Activated naive CD8-positive, alpha-beta T cell (primary cell): ENCODE measurements around the gene NRXN3.

Source experiments
- H3K27ac Mint-ChIP-seq: one replicate; pipeline ENCODE4 v1.8.0; 2021; ENCODE audit warnings: mixed read lengths
- H3K27me3 Mint-ChIP-seq: one replicate; pipeline ENCODE4 v1.8.0; 2021; ENCODE audit warnings: mixed read lengths
- H3K36me3 Mint-ChIP-seq: one replicate; pipeline ENCODE4 v1.8.0; 2021; ENCODE audit warnings: mixed read lengths
- H3K4me1 Mint-ChIP-seq: one replicate; pipeline ENCODE4 v1.8.0; 2021; ENCODE audit warnings: low read depth, mixed read lengths
- H3K4me3 Mint-ChIP-seq: one replicate; pipeline ENCODE4 v1.8.0; 2021; ENCODE audit warnings: mild to moderate bottlenecking, mixed read lengths
- H3K9me3 Mint-ChIP-seq: one replicate; pipeline ENCODE4 v1.8.0; 2021; ENCODE audit warnings: low read depth, mixed read lengths

The NRXN3 gene

GRCh38 chr14:79417961-79418360 is 1247.8 kb downstream of the NRXN3 start:
- Mint-ChIP-seq H3K27ac (no peak overlapping the region), H3K27me3 (no peaks in the 10 kb centered on the region), H3K9me3 (peaks cover 14% of the 10 kb centered on the region), H3K4me1 (no peaks in the 10 kb centered on the region), H3K36me3 (no peaks in the 10 kb centered on the region), H3K4me3 (no peak overlapping the region)

DNA sequence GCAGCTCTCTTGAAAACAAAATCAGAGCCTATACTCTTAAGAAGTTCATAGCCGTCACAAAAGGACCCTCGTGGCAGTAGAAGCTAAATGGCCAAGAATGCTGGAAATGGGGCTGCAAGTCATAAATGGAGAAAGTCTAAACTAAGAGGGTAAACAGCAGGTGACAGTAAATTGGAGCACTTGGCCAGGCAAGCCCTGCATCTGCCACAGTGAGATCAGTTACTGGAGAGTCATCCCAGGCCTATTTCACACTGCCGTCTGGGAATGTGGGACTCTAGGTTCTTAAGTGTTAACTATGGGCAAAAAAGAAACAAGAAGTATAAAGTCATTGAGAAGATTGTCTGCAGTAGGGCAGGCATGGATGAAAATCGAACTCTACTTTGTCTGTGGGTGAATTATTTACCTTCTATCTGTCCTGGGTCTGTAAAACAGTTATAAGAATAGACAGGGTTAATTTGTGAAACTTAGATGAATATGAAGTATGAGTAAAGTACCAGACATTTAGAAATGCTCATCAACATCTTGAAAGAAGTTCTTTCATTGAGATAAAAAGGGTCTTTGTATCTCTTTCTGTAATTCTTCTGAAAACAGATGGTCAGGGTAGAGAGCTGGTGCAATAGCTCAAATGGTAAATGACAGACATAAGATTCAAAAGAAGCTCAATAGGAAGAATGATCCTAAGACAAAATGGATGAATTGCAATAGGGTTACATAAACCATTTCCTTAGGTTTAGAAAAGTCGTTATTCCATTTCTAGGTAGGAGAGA is 1248.7 kb downstream of the NRXN3 start:
- H3K36me3 Mint-ChIP-seq: no peaks in the 10 kb centered on the region
- H3K27ac Mint-ChIP-seq: no peak overlapping the region
- no peaks in the 10 kb centered on the region for H3K4me1 Mint-ChIP-seq
- H3K4me3 Mint-ChIP-seq: no peak overlapping the region
- H3K27me3 Mint-ChIP-seq: no peaks in the 10 kb centered on the region
- H3K9me3 Mint-ChIP-seq: peaks cover 14% of the 10 kb centered on the region

DNA sequence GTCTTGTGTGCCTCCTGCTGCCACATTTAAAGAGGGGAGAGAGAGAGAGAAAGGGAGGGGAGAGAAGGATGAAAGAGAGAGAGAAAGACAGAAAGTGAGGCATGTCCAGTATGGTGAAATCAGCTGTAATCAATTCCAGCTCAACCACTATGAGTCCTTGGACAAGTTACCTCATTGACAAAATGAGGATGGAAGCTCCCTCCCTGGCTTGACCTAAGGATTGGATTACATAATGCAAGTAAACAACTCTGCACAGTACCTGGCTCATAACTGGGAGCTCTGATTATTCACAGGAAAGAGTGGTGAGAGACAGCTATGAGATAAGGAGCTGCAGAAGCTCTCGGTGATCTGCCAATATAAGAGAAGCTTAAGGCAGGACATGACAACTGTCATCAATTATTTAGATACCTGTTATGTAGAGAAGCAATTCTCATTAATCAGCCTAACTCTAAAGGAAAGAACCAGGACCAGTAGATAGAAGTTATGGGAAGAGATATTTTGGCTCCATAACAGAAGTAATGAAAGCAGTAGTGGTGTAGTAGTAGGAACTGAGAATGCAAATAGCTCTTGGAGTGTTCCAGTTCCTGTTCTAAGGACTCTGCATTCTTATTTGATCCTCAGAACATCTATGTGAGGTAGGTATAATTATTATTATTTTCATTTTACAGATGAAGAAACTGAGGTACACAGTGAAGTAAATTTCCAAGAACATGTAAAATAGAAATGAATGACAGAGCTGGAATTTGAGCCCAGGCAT is 1249.6 kb downstream of the NRXN3 start:
- Mint-ChIP-seq H3K9me3 (peaks cover 17% of the 10 kb centered on the region), H3K27me3 (no peaks in the 10 kb centered on the region), H3K4me1 (no peaks in the 10 kb centered on the region), H3K36me3 (no peaks in the 10 kb centered on the region), H3K4me3 (no peak overlapping the region), H3K27ac (no peak overlapping the region)

GRCh38 chr14:79420725-79421124 is 1250.6 kb downstream of the NRXN3 start:
- Mint-ChIP-seq H3K27ac (no peak overlapping the region), H3K4me1 (no peaks in the 10 kb centered on the region), H3K36me3 (no peaks in the 10 kb centered on the region), H3K9me3 (peaks cover 17% of the 10 kb centered on the region), H3K27me3 (no peaks in the 10 kb centered on the region), H3K4me3 (no peak overlapping the region)

- no peaks in the 10 kb centered on the region for H3K27me3 Mint-ChIP-seq
- H3K4me1 Mint-ChIP-seq: no peaks in the 10 kb centered on the region
- H3K36me3 Mint-ChIP-seq: no peaks in the 10 kb centered on the region
- H3K9me3 Mint-ChIP-seq: peaks cover 14% of the 10 kb centered on the region
- H3K27ac Mint-ChIP-seq: no peak overlapping the region
- H3K4me3 Mint-ChIP-seq: no peak overlapping the region
These were observed 1251.6 kb downstream of the NRXN3 start for GRCh38 chr14:79421811-79422210.

- peaks cover 6% of the 10 kb centered on the region for H3K9me3 Mint-ChIP-seq
- H3K4me1 Mint-ChIP-seq: no peaks in the 10 kb centered on the region
- H3K36me3 Mint-ChIP-seq: no peaks in the 10 kb centered on the region
- H3K4me3 Mint-ChIP-seq: no peak overlapping the region
- no peaks in the 10 kb centered on the region for H3K27me3 Mint-ChIP-seq
- H3K27ac Mint-ChIP-seq: no peak overlapping the region
These were observed 1254.3 kb downstream of the NRXN3 start for GRCh38 chr14:79424462-79424861.

- no peaks in the 10 kb centered on the region for H3K27me3 Mint-ChIP-seq
- H3K9me3 Mint-ChIP-seq: peaks cover 6% of the 10 kb centered on the region
- H3K4me3 Mint-ChIP-seq: no peak overlapping the region
- no peaks in the 10 kb centered on the region for H3K4me1 Mint-ChIP-seq
- no peak overlapping the region for H3K27ac Mint-ChIP-seq
- H3K36me3 Mint-ChIP-seq: no peaks in the 10 kb centered on the region
These were observed 1256.1 kb downstream of the NRXN3 start for GRCh38 chr14:79426103-79426755.

DNA sequence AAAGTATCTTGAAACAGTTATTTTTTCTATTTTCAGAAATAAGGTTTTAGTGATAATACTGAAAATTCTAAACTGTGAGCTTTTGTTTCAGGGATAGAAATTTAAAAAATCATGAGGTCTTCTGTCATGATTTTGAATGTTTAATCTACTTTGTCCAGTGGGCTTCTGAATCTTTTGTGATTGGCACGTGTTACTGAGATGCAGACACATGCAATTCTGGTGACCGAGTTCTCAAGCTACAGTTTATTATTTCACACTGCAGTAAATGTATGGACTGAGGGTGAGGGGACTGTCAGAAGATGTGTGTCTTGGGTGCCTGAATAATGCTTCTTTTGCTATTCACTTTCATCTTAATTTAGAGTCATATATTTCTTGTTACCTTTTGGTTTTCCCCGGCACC is 1262.5 kb downstream of the NRXN3 start:
- no peaks in the 10 kb centered on the region for H3K9me3 Mint-ChIP-seq
- H3K4me3 Mint-ChIP-seq: no peak overlapping the region
- H3K27ac Mint-ChIP-seq: no peak overlapping the region
- no peaks in the 10 kb centered on the region for H3K4me1 Mint-ChIP-seq
- H3K36me3 Mint-ChIP-seq: no peaks in the 10 kb centered on the region
- no peaks in the 10 kb centered on the region for H3K27me3 Mint-ChIP-seq

GRCh38 chr14:79436335-79436734 is 1266.2 kb downstream of the NRXN3 start:
- no peaks in the 10 kb centered on the region for H3K9me3 Mint-ChIP-seq
- no peak overlapping the region for H3K27ac Mint-ChIP-seq
- no peak overlapping the region for H3K4me3 Mint-ChIP-seq
- H3K36me3 Mint-ChIP-seq: no peaks in the 10 kb centered on the region
- no peaks in the 10 kb centered on the region for H3K27me3 Mint-ChIP-seq
- no peaks in the 10 kb centered on the region for H3K4me1 Mint-ChIP-seq

DNA sequence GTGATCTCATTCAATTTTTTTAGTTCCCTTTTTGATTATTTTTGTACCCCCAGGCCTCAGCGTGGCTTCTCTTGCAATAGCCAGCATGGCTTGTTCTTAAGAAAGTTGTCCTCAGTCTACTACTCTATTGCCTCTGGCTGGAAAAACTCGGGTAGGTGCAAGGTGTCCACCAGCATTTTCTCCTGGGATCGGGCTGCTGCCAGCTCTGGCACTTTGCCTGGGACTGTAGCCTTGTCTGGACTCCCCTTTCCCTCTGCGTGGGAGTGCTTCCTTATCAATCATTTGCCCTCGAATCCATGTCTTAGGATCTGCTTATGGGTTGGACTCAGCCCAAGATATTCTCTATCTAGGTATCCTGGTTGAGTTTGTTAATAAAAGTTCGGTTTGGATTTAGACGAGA is 1267.8 kb downstream of the NRXN3 start:
- Mint-ChIP-seq H3K4me3 (no peak overlapping the region), H3K4me1 (no peaks in the 10 kb centered on the region), H3K27me3 (no peaks in the 10 kb centered on the region), H3K36me3 (no peaks in the 10 kb centered on the region), H3K9me3 (peaks cover 3% of the 10 kb centered on the region), H3K27ac (no peak overlapping the region)

- Mint-ChIP-seq H3K4me3 (no peak overlapping the region), H3K9me3 (peaks cover 6% of the 10 kb centered on the region), H3K4me1 (no peaks in the 10 kb centered on the region), H3K36me3 (no peaks in the 10 kb centered on the region), H3K27ac (no peak overlapping the region), H3K27me3 (no peaks in the 10 kb centered on the region)
These were observed 1268.6 kb downstream of the NRXN3 start for GRCh38 chr14:79438696-79439342.

GRCh38 chr14:79442786-79443185 is 1272.6 kb downstream of the NRXN3 start:
- H3K27ac Mint-ChIP-seq: no peak overlapping the region
- no peak overlapping the region for H3K4me3 Mint-ChIP-seq
- H3K36me3 Mint-ChIP-seq: no peaks in the 10 kb centered on the region
- no peaks in the 10 kb centered on the region for H3K27me3 Mint-ChIP-seq
- peaks cover 9% of the 10 kb centered on the region for H3K9me3 Mint-ChIP-seq
- H3K4me1 Mint-ChIP-seq: no peaks in the 10 kb centered on the region

DNA sequence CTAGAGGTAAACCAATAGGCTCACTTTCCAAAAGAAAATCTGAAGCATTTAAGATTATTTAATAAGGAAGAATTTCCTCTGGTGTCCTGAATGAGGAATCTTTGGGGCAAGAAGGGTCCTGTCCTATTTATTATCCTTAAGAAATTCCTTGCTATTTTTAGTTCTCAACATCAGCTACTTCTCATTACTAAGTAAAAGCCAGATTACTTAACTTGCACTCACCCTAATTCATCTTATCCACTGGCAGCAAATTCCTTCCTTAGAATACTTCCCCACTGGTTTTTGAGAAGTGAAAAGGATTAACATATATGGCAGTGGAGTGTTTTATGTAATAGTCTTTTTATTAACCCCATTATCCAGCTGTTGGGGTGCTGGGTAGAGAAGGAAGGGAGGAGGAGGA is 1273.4 kb downstream of the NRXN3 start:
- H3K27me3 Mint-ChIP-seq: no peaks in the 10 kb centered on the region
- peaks cover 14% of the 10 kb centered on the region for H3K9me3 Mint-ChIP-seq
- H3K27ac Mint-ChIP-seq: no peak overlapping the region
- H3K4me1 Mint-ChIP-seq: no peaks in the 10 kb centered on the region
- H3K36me3 Mint-ChIP-seq: no peaks in the 10 kb centered on the region
- H3K4me3 Mint-ChIP-seq: no peak overlapping the region

GRCh38 chr14:79448960-79449359 is 1278.8 kb downstream of the NRXN3 start:
- Mint-ChIP-seq H3K9me3 (peaks cover 8% of the 10 kb centered on the region), H3K27me3 (peaks cover 1% of the 10 kb centered on the region), H3K4me3 (no peak overlapping the region), H3K4me1 (no peaks in the 10 kb centered on the region), H3K36me3 (no peaks in the 10 kb centered on the region), H3K27ac (no peak overlapping the region)

DNA sequence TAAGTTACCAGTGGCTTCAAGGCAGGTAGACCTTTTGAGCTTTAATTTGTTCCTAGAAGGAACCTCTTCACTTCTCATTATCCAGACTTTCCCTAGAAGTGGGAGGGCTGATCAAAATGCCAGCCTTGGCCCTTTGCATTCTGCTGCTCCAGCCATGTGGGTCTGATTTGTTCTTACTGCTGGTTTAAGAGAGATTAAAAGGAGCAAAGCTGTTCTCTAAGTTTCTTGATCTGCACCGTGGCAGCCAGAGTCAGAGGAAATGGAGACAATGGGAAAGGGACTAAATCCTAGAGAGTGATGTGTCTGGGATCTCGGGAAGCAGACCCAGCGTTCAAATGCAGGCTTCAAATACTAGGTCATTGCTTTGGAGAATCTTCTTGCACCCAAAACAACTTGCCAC is 1281.4 kb downstream of the NRXN3 start:
- Mint-ChIP-seq H3K9me3 (peaks cover 8% of the 10 kb centered on the region), H3K4me3 (no peak overlapping the region), H3K4me1 (no peaks in the 10 kb centered on the region), H3K27ac (no peak overlapping the region), H3K36me3 (no peaks in the 10 kb centered on the region), H3K27me3 (peaks cover 1% of the 10 kb centered on the region)
